Progenitor cell of endocrine pancreas (in vitro differentiated cells): Measurements from ENCODE around the gene CADM1. TPM values are rescaled to one million over a fixed set of nuclear protein-coding genes. Genes with fewer than 3 reads are reported as not detected.

Experiments used
- DNase-seq: peaks from one replicate; pipeline ENCODE4 v3.0.0; 2021; ENCODE audit warnings: low spot score; ENCODE audit not compliant: unreplicated experiment
- H3K27ac Mint-ChIP-seq: 2 replicates; pipeline ENCODE4 v1.8.0; 2021; ENCODE audit warnings: mild to moderate bottlenecking, moderate library complexity, mixed read lengths
- H3K27me3 Mint-ChIP-seq: 2 replicates; pipeline ENCODE4 v1.8.0; 2021; ENCODE audit warnings: mixed read lengths
- H3K36me3 Mint-ChIP-seq: 2 replicates; pipeline ENCODE4 v1.8.0; 2022; ENCODE audit warnings: mixed read lengths; ENCODE audit not compliant: insufficient read depth
- H3K4me1 Mint-ChIP-seq: 2 replicates; pipeline ENCODE4 v1.8.0; 2021; ENCODE audit warnings: low read depth, mixed read lengths
- H3K4me3 Mint-ChIP-seq: 2 replicates; pipeline ENCODE4 v1.8.0; 2021; ENCODE audit warnings: low read depth, mild to moderate bottlenecking, moderate library complexity, mixed read lengths
- H3K9me3 Mint-ChIP-seq: 2 replicates; pipeline ENCODE4 v1.8.0; 2021; ENCODE audit warnings: low read depth, mixed read lengths
- total RNA-seq: library from RNA; stranded (reverse); gene quantifications from 2 replicates; pipeline ENCODE4 v1.2.1, GENCODE V29; 2021
- TF ChIP-seq, protein P1 (sequence below): fragments of 200-600 bp; sonication (generic); IDR thresholded peaks from one replicate; pipeline ENCODE4 v1.5.0; 2021; ENCODE audit warnings: antibody characterized with exemption, mild to moderate bottlenecking; ENCODE audit not compliant: unreplicated experiment

Gene CADM1
- total RNA-seq, 1 donor from 2014 or later = 147 TPM

DNA sequence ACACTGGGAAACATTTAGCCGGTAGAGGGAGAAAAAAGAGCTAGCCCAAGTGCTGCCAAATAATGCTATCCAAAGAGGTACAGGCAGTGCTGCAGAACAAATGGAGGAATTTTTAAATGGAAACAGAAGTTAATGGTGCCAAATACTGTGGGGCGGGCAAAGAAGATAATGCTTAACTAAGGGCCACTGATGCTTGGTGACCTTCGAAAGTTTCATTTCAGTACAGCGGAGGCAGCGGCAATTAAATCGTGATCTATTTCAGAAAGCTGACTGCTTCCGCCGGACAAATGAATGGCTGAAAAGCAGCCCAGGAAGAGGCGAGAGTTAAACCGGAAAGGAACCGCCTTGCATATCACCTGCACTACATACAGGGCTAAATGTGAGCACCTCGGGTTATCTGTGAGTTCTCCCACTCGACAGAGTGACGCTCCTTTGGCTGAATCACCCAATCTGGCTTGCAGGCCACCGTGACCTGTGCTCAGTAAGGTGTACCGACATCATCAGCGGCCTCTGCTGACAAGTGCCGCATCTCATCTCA is 42.1 kb downstream of the CADM1 start:
- Mint-ChIP-seq H3K9me3 (no peaks in the 10 kb centered on the region), H3K4me3 (peak overlapping the region; percentile 2), H3K4me1 (peaks cover 16% of the 10 kb centered on the region), H3K27ac (no peak overlapping the region), H3K27me3 (no peaks in the 10 kb centered on the region), H3K36me3 (no peaks in the 10 kb centered on the region)
- DNase-seq = no peak
- TF ChIP-seq, protein P1, sequence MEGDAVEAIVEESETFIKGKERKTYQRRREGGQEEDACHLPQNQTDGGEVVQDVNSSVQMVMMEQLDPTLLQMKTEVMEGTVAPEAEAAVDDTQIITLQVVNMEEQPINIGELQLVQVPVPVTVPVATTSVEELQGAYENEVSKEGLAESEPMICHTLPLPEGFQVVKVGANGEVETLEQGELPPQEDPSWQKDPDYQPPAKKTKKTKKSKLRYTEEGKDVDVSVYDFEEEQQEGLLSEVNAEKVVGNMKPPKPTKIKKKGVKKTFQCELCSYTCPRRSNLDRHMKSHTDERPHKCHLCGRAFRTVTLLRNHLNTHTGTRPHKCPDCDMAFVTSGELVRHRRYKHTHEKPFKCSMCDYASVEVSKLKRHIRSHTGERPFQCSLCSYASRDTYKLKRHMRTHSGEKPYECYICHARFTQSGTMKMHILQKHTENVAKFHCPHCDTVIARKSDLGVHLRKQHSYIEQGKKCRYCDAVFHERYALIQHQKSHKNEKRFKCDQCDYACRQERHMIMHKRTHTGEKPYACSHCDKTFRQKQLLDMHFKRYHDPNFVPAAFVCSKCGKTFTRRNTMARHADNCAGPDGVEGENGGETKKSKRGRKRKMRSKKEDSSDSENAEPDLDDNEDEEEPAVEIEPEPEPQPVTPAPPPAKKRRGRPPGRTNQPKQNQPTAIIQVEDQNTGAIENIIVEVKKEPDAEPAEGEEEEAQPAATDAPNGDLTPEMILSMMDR = no peak

- Mint-ChIP-seq H3K9me3 (no peaks in the 10 kb centered on the region), H3K27me3 (no peaks in the 10 kb centered on the region), H3K36me3 (no peaks in the 10 kb centered on the region), H3K27ac (no peak overlapping the region), H3K4me1 (peaks cover 16% of the 10 kb centered on the region), H3K4me3 (no peak overlapping the region)
- TF ChIP-seq, protein P1 = no peak
- no peak for DNase-seq
These were observed 43.7 kb downstream of the CADM1 start for GRCh38 chr11:115460512-115460911.

DNA sequence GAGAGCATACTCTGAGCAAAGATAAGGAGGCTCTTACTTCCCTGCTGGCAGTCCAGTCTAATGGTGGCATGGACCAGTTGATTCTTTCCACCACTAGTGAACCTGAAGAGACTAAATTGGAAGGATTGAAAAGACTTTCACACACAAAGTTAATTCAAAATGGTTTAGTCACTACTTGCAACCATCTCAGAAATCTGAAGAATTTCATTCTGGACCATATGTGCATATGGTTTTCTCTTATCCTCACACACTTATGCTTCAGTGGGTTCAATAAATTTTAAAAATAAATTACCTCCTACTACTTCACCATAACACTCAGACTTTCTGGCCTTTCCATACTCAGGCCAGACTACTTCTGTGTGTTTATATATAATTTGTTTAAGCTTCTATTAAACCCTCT is 44.7 kb downstream of the CADM1 start:
- Mint-ChIP-seq H3K4me1 (peaks cover 16% of the 10 kb centered on the region), H3K36me3 (no peaks in the 10 kb centered on the region), H3K27ac (no peak overlapping the region), H3K4me3 (no peak overlapping the region), H3K27me3 (no peaks in the 10 kb centered on the region), H3K9me3 (no peaks in the 10 kb centered on the region)
- no peak for DNase-seq
- TF ChIP-seq, protein P1 = no peak

- H3K4me3 Mint-ChIP-seq = no peak overlapping the region
- peaks cover 13% of the 10 kb centered on the region for H3K4me1 Mint-ChIP-seq
- no peak overlapping the region for H3K27ac Mint-ChIP-seq
- H3K9me3 Mint-ChIP-seq = no peaks in the 10 kb centered on the region
- H3K27me3 Mint-ChIP-seq = no peaks in the 10 kb centered on the region
- no peak for DNase-seq
- no peaks in the 10 kb centered on the region for H3K36me3 Mint-ChIP-seq
- TF ChIP-seq, protein P1 = no peak
These were observed 45.3 kb downstream of the CADM1 start for GRCh38 chr11:115458877-115459276.

DNA sequence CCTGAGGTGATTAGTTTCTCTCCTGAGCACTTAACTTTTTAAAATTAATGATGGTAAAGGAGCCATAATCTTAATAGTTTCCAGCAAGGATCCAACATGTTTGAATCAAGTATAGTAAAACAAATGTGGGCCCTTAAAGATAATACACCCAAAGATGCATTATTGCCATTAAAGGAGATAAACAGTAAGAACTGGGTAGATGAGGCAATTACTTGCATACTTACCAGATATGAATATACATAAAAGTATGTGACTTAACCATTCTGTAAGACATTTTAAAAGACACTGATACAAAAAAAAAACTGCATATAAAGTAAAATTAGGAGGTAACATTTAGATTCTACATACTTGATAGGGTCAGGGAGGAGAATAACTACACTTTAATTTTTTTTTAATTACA is 48.2 kb downstream of the CADM1 start:
- Mint-ChIP-seq H3K27ac (no peak overlapping the region), H3K9me3 (no peaks in the 10 kb centered on the region), H3K27me3 (no peaks in the 10 kb centered on the region), H3K4me1 (peaks cover 2% of the 10 kb centered on the region), H3K4me3 (no peak overlapping the region), H3K36me3 (peaks cover 1% of the 10 kb centered on the region)
- DNase-seq = no peak
- TF ChIP-seq, protein P1 = no peak
